Measurements from ENCODE around the gene RB1. TPM values are rescaled to one million over a fixed set of nuclear protein-coding genes. Genes with fewer than 3 reads are reported as not detected.

The RB1 gene
- total RNA-seq: 71.9 and 73.1 TPM in 2 replicates

GRCh38 chr13:48303359-48304142 is at the start of gene RB1:
Gene RB1, plus strand, starts transcription at chr13:48303751. Its CDS starts 162 bp downstream, at chr13:48303913.

GRCh38 chr13:48412881-48413351 is 109.4 kb downstream of the RB1 start, which contains the start of gene LPAR6:
Gene LPAR6, minus strand, starts transcription at chr13:48413113. Its CDS starts 690 bp downstream, at chr13:48412423.

Small RNA genes lying within 50 kb of the gene (small RNA-seq; reads per million reads assigned to genes)
- gene RF00017: not detected

Other genes starting within 250 kb of the RB1 start
- 31.7 and 34.3 TPM in 2 replicates for gene MED4, start 208.6 kb upstream of the RB1 start, total RNA-seq
- gene ITM2B, start 70.5 kb upstream of the RB1 start, total RNA-seq: 239 and 311 TPM in 2 replicates
- 17.9 and 18.4 TPM in 2 replicates for gene LPAR6, start 109.4 kb downstream of the RB1 start, total RNA-seq
- gene RCBTB2, start 229.3 kb downstream of the RB1 start, total RNA-seq: 7.1 and 9.3 TPM in 2 replicates